Measurements from ENCODE around the gene TWF1.
A peak's percentile ranks its signal among the peaks of the same experiment; 100 is the strongest.
"Not testable (repeated sequence)": the region's sequence is repeated elsewhere in the genome, so short reads cannot be mapped to it uniquely, and the experiment has no call there.

TWF1 gene

DNA sequence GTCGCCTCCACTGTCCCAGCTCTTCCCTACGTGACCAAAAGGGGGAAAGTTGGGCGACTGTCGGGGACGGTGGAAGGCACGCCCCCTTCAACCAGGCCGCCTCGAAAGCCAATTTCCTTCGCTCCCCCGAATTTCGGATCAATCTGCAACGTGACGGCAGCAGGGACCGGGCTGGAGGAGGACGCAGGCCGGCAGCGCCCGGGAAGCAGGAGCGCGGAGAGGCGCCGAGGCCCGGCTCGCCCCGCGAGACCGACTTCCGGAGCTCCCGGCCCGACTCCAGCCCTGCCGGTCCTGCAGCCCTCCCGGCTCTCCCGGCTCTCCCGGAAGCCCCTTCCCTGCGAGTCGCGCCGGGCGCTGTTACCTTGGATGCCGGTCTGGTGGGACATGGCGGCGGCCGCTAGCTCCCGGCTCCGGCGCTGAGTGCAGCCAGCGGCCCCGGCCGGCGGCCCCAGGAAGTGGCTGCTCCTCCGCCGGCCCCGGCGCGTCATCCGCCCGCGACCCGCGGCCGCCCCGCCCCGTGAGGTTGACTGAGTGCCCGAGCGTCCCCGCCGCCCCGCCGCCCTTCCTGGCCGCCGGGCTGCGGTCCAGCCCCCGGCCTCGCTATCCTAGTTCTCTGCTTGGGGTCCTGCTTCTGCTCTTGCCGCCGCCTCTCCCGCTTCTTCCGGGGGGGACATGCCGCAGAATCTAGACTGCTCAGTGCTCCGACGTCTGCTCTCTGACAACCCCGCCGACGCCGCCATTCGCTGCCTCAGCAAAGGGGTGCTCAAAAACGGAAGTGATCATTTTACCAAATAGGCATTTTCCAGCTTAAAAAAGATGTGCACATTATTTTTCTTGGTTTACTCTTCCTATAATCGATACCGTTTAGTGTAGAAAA is at the start of gene TWF1:
Gene TWF1 (minus strand): TSS at position 458 of the 877 bp plus-strand sequence. CDS start 72 bp downstream, at position 386.
- DNase-seq (ENCODE audit: low spot score): peak; percentile 96

DNA sequence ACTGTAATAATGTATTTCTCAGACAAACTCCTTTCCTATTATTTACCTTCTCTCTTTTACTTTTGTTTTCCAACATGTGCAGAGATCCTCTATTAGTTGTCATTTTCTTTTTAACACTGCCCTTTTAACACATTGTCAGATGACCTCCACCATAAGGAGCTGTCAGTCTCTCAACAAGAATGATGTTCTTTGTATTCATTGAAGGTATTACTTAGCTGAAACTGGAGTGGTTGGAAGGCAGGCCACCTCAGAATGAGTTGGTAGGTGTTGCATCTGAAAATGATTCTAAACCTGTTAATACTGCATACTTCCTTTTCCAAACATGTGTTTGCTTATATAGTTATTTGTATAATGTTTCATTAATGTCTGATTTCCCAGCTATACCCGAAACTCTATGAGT is 46.6 kb upstream of the TWF1 start:
- no peak for DNase-seq (ENCODE audit: low spot score)

DNA sequence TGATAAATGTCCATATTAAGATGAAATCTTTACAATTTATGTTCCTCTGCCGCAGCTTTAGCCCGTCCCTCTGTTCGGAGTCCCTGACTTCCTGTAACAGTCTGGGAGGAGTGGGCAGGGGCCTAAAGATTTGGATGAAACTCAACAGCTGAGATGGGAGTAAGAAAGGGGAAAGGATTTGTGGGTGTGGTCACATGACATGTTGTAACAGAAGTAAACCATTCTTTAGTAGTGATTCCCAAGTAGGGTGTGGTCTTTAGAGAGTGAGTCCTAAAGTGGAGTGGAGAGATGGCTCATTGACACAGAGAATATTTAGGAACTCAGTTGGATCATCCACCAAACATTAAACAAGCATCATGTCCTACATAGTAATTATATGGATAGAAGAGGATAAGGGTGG is 42.7 kb upstream of the TWF1 start:
- no peak for DNase-seq (ENCODE audit: low spot score)

DNA sequence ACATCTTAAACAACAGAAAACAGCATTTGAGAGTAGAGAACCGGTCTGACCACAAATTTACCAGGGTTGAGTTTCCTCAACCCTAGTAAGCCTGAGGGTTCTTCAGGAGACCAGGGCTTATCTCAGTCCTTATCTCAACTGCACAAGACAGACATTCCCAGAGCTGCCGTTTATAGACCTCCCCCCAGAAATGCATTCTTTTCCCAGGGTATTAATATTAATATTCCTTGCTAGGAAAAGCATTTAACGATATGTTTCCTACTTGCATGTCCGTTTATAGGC is 42.0 kb upstream of the TWF1 start:
- DNase-seq (ENCODE audit: low spot score): no peak

DNA sequence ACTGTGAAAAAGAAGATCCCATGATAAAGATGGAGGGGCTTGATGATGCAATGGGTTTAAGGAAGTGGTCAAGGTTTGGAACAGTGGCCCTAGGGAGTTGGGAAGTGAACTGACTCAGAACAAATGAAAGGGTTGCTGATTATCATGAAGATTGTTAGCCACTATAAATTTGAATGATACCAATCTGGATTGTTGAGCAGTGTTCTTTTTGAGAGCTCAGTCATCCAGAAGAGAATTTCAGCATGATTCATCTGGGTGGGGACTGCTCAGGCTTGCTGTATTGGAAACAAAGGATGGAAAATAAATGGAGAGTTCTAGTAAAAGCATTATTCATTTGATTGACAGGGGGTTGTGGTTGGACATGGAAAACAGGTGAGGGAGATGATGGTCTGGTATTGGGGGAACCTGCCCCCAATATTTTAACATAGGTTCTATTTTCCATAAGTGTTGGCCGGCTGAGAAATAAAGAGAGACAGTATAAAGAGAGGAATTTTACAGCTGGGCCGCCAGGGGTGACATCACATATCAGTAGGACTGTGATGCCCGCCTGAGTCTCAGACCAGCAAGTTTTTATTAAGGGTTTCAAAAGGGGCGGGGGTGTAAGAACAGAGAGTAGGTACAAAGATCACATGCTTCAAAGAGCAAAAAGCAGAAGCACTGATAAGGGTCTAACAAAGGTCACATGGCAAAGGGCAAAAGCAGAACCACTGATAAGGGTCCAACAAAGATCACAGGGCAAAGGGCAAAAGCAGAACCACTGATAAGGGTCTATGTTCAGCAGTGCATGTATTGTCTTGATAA is 41.5 kb upstream of the TWF1 start:
- not testable (repeated sequence) for DNase-seq (ENCODE audit: low spot score)

DNA sequence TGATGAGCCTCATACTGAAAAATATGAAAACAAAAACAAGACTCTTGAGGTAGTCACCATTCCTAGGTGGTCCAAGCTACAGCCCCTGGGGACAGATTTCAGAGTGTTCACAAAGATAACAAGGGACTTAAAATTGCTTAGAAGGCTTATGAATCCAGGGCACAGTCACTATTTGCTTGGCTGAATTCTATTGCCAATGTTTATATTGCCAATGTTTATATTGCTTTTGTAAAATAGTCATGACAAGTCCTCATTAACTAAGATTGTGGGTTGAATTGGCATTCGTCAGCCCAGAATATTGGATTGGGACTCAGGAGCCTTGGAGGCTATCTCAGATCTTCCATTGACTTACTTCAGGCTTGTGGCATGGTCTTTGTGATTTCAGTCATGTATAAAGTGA is 36.1 kb upstream of the TWF1 start:
- no peak for DNase-seq (ENCODE audit: low spot score)

DNA sequence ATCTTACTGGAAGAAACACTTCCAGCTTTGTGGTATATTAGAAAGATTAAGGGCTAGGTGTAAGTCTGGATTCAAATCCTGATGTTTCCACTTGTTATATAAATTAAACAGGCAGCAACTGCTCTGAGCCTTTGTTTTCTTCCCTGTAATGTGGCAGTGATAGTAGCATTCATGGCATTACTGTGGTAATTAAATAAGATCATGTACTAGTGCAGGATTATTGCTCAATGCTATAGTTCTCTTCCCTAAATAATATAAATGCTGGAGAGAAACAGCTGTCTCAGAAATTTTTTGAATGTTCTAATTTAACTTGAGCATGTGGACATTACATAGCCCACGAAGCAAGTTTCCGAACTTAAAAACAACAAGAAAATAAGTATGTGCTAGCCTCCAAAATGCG is 35.1 kb upstream of the TWF1 start:
- DNase-seq (ENCODE audit: low spot score): no peak

DNA sequence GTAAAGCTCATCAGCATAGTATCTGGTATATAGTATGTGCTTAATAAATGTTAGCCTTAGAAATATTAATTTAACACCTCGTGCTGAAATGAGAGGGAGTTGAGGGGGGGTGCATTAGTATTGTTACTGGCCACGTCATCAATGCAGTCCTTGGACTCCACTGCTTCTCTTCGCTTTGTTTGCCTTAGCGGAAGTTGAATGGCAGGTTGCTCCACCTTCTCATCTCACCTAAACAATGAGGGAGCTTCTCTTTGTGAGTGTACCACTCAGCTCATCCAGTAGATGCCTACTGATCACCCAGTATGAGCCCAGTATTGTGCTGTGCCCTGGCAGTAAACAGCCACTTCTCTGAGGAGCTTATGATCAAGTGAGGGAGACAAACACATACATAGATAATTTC is 34.2 kb upstream of the TWF1 start:
- no peak for DNase-seq (ENCODE audit: low spot score)

DNA sequence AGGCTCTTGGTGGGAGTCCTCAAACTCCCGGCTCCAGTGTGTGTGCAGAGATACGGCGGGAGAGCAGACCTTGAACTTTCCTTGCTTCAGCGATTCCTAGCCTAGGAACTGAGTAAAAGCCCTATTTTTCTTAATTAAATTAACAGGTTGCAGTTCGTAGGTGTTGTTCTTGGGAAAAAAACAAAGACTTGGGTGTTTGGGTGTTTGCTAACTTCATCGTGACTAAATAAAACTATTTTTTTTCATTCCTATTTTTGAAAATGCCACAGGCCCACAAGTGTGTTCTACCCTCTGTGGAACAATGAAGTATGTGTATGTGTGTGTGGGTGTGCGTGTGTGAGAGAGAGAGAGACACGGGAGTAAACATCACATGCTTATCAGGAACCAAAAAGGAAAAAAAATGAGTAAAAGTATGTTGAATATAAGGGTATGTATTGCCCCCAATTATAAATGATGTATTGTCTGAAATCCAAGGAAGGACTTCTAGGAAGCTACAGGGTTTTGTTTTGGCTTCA is 30.4 kb upstream of the TWF1 start:
- no peak for DNase-seq (ENCODE audit: low spot score)

DNA sequence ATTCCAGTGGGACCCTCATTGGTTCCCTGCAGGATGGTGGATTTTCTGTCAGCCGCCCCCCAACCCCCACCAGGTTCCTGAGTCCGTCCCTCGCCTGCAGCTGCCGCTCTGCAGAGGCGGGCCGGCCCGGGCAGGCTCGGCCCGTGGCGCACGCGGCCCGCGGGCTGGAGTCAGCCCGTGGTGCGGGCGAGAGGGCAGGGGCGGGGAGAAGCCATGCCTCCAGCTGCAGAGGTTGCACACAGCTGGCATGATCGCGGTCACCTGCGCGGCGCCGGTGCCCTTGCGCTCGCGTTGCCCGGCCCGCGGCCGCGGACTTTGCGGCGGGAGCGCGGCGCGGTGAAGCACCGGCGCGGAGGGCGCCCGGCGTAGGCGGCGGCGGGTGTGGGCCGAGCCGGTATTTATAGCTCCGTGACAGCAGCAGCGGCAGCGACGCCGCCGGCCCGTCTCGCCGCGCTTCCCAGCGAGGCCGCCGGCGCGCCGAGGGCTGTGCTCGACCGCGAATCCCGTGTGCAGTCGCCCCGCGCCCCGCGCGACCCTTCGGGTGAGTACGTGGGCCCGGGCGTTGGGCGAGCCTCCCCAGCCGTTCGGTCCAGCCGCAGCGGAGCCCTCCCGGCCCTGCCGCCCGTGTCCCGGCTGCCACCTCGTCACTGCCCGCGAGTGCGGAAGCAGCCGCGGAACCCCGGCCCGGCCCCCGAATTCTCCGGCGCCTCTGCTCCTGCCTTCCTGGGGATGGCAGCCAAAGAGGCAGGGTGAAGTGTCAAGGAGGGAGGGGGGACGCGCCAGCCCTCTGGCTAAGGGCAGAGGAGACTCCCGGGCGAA is 29.7 kb upstream of the TWF1 start, which contains the start of gene TMEM117:
Gene TMEM117 (plus strand): TSS at position 426 of the 819 bp plus-strand sequence.
- peak; percentile 87 for DNase-seq (ENCODE audit: low spot score)

DNA sequence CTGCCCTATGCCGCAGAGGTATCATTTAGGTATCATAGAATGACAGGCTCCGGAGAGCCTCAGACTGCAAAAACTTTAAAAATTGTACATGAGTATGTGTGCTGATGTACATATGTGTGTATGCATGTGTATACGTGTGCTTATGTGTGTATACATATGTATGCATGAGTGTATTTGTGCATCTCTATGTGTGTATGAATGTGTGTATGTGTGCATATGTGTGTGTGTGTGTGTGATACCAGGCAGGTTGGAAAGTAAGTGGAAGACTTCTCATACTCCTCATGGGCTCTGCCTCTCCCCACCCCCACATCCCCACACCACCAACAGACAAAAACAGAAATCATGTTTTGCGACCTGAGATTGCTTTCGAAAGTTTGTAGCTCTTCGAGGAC is 29.1 kb upstream of the TWF1 start:
- no peak for DNase-seq (ENCODE audit: low spot score)

DNA sequence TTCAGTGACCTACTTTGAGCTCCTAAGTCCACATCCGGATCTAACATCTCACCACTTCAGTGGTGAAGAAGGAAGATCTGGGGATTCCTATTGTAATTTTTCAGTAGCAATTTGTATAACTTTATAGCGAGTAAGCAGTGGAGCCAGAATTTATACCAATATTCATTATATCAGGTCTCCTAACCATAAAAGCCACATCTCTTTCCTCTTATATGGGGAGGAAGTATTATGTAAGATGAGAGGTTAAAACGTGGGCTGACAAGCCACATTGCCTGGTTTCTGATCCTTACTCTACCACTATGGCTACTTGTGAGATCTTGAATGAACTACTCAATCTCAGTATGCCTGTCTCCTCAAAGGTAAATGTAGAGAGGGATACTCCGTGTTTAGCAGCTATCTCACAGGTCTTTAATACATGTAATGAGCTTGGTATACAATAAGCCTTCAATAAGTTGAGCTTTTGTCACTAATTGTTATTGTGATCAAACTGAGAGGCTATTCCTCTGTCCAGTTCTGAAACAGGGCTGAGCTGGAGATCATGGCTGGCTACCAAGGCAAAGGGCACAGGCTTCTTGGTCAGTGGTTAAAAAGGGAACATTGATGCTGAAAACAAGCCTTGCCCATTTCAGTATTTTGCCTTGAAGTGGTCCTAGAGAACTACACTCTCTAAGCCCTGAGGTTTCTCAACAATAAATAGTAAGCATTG is 26.5 kb upstream of the TWF1 start:
- no peak for DNase-seq (ENCODE audit: low spot score)

DNA sequence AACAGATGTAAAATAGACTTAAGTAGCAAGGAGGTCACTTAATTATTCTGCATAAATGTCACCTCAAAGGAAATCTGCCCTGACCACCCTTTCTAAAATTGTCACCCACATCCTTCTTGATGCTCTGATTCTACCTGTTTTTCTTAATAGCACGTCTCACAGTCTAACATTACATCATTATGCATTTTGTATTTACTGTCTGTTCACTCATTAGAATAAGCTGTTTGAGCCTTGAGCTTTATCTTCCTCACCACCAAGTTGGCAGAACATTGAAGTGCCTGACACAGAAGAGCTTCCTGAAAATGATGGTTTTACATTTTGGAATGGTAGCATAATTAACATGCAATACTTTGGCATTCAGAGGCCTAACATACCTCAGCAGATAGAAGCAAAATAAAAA is 21.0 kb upstream of the TWF1 start:
- DNase-seq (ENCODE audit: low spot score): no peak

DNA sequence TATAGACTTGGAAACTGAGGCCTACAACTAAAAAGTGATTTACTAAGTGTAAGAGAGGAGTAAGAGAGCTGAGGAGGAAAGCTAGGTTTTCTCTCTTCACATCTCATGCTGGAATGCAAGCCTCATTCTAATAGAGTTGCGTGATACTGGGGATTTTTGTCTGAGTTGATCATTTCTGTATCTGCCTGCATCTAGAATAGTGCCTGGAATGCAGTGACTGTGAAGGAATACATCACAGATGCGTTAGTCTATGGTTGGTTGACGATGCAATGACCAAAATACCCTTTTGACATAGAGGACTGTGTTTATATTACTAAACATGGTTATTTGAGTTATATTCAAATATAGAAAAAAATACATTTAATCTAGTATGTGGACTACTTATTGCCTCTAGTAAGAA is 20.6 kb upstream of the TWF1 start:
- DNase-seq (ENCODE audit: low spot score): no peak

DNA sequence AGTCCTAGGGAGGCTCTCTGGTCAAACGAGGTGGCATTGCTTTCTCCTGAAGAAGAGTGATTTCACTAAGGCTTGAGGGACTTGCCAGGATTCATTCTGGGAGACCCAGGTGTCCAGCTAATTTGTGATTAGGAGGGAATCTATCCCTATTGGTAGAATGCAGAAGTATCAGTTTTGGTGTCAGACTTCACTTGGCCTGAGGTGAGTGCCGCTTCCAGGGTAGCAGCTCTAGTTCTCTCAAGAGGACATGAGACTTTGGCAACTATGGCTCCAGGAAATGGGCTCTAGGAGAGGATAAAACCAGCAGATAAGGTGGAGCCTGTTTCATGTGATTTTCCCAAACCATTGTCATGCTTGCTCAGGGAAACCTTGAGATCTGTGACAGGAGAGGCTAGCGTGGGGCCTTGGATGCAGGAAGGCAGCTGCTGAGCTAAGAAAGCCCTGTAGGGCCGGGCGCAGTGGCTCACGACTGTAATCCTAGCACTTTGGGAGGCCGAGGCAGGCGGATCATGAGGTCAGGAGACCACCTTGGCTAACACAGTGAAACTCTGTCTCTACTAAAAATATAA is 18.2 kb upstream of the TWF1 start:
- no peak for DNase-seq (ENCODE audit: low spot score)

DNA sequence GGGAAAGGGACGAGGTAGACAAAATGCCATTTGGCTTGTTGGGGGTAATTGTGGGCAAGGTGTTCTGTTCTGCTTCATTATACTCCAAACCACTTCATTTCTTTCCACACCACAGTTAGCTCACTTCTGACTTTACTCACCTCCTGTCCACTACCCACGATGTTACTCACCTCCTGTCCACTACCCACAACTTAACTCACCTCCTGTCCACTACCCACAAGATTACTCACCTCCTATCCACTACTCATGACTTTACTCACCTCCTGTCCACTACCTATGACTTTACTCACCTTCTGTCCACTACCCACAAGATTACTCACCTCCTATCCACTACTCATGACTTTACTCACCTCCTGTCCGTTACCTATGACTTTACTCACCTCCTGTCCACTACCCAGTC is 10.1 kb upstream of the TWF1 start:
- DNase-seq (ENCODE audit: low spot score): no peak

DNA sequence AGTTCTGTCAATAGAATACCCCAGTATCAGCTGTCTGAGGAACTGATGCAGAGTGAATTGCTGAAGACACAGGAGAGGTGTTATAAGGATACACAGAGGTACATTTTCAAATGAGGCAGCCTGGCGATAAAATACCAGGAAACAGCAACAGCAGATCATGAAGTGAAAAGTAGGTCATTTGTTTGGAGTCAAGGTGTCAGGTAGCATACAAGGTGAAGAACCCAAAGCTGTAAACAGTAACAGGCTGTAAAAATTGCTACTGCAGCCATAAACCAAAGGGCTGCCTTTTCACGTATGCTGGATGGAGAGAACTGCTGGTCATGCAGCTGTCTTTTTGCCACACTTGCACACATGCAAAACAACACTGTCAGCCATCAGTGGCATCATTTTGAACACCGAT is 9.3 kb upstream of the TWF1 start:
- DNase-seq (ENCODE audit: low spot score): no peak

DNA sequence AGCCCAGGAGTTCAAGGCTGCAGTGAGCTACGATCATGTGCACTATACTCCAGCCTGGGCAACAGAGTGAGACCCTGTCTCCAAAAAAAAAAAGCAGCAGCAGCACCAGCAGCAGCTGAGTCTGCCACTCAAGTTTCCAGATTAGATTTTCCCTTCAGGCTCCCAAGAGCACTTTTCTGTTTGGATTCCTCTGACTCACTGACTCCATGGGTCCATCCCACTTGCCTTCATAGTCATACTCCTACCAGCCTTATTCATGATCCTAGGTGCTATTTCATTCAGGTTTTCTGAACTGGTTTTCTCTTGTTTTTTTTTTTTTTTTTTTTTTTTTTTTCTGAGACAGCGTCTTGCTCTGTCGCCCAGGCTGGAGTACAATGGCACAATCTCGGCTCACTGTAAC is 6.8 kb upstream of the TWF1 start:
- DNase-seq (ENCODE audit: low spot score): no peak

DNA sequence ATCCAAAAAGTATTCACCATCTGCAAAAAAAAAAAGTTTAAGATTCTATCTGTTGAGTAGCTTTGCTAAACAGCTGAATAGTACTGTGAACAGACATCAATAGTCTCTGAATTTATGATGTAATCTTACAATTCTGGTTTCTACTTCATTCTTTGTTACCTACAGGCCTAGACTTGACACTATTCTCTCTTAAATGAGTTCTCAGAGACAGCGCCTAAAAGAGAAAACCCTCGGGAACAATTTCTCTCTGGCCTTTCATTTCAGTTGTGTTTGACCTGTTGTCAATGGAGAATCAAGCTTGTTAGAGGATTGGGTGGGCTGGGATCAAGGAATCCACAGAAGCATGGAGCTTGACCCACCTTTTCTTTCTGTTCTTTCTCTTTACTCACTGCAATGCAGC is 5.9 kb upstream of the TWF1 start:
- DNase-seq (ENCODE audit: low spot score): no peak

DNA sequence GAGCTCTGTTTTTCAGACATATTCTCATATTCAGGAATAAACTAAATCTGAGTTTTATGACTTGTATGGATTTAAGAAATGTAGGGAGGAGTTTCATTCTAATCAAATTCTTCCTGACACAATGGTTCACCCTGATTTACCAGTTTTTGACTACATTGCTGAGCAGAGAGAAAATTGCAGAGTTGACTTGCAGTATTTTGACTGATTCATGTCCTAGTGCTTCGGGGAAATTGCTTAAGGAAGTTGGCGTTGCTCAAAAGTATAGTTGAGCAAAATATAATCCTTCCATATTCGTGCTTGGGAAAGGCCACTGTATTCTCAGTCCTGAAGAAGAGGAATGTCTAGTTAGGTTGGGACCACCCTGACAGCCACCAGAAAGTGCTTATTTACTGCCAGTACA is 1.3 kb upstream of the TWF1 start:
- DNase-seq (ENCODE audit: low spot score): no peak

DNA sequence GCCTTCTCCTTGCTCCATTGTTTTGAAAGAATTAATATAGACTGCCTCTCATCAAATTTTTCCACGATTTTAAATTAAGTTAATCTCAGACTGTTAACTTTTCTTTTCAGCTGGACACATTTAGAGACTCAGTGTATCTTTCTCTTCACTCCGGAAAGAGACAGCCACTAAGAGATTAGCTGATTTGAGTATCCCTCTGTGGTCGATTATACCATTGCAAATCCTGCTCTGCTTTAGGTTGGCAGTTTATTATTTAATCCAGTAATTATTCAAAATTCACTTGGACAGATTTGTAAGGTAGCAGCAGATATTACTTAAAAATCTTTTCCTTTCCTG is 588 bp upstream of the TWF1 start:
- DNase-seq (ENCODE audit: low spot score): no peak
